ENCODE results near the gene TPBGL. TPM values are rescaled to one million over a fixed set of nuclear protein-coding genes. Genes with fewer than 3 reads are reported as not detected.

TPBGL gene
- total RNA-seq, 1 donor from 2014 or later: 0.51 TPM

DNA sequence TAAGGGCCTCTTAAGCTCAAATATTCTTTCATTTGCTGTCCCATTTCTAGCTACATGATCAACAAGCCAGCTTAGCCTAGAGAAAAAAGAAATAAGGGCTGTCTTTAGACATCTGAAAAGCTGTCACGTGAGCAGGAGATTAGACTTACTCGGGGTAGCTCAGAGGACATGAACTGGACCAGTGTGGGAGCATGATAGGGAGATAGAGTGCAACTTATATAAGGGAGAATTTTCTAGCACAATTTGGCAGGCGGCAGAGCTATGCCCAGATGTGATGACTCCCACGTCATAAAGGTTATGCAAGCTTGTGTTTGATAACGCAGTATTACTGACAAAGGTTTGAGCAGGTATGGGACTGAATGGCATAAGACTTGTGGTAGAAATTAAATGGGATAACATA lies 28.2 kb upstream of the TPBGL start:
- no peak for DNase-seq

DNA sequence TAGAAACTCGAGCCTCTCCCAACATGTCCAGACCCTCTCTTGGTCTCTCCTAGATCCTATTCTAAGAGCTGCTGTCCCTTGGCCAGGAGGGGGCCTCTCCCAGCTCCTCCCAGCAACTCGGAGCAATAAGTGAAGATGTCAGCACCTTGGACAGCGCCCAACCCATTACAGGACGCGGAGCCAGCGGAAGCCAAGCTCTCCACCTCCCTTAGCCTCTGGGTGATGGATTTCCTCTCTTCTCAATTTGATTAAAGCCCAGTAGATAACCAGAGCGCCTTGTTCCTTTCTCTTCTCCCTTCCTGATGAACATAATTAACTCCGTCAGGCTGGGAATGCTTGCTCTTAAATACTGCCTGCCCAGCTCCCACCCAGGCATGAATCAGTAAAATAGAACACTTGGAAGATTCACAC lies 26.2 kb upstream of the TPBGL start:
- peak; percentile 94 for DNase-seq

DNA sequence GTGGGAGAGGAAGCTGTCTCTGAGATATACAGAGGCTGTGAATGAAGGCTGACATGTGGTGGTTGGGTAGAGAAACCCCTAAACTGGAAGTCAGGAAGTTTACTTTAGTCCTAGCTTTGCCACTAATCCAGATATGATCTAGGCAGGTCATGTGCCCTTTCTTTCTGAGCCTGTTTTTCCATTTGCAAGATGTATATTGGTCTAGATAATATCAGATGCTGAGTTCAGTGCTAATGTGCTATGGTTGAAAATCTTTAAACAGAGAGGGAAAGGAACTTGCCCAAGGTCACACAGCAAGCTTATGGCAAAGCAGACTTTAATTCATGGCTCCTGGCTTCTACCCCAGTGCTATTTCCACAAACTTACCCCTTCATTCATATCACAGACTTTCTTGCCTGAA lies 25.7 kb upstream of the TPBGL start:
- no peak for DNase-seq

DNA sequence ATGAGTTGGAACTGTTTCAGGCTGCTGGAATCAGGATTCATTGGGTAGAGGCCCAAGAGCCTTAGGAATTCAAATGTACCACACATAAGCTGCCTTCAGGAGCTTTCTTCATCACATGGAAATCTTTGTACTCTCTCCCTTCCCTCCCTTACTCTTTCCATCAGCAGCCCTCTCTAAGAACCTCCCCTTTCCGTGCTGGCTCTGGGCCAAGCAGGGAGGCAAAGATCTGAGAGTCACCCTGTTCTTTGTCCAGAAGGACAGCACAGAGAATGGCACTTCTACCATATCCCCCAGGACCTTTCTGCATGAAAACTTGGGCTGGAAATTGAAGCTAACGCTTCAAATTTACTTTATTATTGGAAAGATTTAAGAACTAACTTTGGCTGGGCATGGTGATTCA lies 20.7 kb upstream of the TPBGL start:
- DNase-seq: no peak

DNA sequence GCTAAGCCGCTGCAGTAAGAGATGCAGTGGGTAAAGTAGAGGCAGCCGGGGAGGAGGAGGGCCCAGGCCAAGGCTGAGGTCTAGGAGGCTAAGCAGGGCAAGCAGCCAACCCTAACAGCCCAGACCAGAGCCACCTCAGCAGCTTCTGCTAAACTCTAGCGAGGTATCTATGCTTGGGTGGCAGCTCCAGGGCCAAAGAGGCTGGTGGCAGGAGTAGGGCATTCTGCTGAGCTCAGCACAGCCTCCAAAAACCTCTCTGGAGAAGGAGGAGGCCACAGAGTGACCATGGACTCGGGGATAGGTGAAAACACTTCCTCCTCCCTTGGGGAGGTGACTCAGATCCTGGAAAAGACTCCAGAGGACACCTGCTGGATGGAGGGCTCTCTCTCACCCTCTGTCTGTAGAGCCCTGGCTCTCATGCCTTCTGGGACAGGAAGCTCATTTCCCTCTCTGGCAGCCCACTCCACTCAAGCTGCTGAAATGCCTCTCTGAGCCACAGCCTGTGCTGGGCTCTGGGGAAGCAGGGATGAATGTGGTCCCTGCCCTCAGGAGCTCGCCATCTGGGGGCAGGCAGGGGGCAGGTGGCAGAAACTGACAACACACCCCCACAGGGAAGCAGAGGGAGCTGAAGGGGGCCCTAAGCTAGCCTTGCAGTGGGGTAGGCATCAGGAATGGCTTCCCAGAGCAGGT lies 16.5 kb upstream of the TPBGL start:
- no peak for DNase-seq

DNA sequence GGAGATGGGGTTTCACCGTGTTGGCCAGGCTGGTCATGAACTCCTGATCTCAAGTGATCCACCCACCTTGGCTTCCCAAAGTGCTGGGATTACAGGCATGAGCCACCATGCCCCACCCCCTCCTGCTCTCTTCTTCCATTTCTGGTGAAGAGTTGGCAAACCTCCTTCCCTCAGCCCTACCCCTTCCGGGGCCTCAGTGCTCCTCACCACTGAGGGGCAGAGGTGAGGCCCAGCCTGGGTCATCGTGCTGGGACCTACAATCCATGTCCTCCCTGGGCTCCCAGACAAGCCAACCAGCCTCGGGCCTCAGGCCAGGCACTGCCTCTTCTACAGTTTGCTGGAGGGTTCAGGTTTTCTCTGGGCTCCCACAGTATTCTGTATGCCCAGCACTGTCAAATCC lies 14.8 kb upstream of the TPBGL start:
- DNase-seq: no peak

DNA sequence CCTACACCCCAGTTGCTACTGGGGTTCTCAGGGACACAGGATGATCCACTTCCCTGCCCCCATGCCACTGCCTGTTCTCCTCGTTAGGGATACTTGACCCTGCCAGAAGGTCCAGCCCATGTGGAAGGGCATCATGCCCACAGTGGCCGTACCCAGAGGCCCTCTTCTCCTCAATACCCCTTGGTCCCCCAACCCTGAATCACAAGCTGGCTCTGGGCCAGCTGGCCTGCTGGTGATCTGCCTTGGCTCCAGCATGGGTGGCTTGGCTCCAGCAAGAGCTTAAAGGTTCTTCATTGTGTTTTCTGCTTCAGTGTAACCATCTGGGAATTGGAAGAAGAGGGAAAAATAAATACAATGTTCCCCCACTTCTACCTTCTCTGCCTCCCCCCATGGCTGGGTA lies 11.1 kb upstream of the TPBGL start:
- no peak for DNase-seq

DNA sequence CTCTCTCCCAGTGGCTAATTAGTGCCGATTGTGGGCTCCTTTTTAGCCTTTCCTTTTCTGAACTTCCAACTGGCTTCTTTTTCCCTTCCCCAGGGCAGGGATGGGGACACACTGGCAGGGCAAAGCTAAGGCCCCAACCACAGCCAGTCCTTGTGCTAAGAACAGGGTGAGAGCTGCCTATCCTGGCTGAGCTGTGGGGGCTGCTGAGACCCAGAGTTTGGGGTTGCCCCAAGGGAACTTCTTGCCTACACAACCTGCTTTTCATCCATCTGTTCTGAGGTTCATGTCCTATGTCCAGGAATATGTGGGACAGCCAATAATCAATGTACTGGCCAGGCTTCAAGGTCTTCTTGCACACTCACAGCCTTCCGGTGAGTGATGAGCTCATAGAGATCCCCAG lies 10.0 kb upstream of the TPBGL start:
- no peak for DNase-seq

DNA sequence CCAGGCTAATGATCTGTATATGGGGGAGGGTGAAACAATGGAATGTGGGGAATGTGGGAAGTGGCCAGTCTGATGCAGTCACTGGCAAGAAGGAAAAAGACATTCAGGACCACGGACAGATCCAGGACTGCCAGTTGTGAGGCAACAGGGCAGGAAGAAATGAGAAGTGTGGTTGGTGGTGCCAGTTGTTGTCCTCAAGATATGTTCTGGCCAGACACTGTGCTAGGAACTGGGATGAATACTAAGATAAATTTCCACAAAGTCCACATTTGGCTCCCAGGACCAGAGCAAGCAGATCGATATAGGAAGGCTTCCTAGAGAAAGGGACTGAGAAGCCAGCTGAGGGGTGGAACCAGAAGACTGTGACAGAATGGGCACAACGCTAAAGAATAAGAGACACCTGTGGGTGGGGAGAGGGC lies 6.8 kb upstream of the TPBGL start:
- DNase-seq: peak; percentile 76

DNA sequence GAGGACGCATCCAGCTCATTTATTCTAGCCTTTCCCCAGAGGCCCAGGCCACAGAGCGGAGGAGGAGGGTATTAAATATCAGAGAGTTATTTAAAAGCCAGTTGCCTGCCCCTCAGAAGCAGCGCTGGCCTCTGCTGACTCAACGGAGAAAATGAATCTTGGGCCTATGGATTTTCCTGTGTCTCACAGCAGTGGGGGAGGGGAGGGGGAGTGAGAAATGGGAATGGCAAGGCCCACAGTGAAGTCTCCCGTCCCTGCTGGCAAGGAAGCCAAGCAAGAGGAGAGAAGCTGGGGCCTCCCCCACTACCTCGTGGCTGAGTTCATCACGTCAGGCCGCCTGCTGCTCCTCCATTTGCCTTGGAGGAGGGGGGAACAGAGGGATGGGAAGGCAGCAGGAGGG lies 4.5 kb upstream of the TPBGL start:
- no peak for DNase-seq

DNA sequence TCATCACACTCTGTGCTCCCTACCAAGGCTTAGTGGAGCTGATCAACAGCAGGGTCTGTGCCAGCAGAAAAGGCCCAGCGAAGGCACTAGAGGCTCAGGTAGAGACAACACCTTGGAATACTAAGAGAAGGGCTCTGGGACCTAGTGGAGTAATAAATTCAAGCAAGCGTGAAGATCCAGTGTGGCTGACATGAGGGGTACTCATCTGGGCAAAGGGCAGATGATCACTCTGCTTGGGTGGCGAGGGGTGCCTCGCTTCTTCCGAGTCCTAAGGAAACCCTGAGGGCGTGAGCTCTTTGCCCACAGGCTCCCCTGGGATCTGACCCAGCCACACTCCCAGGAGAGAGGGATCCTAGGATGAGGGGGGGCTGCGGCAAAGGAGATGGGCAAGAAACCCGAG lies 3.5 kb upstream of the TPBGL start:
- DNase-seq: no peak

DNA sequence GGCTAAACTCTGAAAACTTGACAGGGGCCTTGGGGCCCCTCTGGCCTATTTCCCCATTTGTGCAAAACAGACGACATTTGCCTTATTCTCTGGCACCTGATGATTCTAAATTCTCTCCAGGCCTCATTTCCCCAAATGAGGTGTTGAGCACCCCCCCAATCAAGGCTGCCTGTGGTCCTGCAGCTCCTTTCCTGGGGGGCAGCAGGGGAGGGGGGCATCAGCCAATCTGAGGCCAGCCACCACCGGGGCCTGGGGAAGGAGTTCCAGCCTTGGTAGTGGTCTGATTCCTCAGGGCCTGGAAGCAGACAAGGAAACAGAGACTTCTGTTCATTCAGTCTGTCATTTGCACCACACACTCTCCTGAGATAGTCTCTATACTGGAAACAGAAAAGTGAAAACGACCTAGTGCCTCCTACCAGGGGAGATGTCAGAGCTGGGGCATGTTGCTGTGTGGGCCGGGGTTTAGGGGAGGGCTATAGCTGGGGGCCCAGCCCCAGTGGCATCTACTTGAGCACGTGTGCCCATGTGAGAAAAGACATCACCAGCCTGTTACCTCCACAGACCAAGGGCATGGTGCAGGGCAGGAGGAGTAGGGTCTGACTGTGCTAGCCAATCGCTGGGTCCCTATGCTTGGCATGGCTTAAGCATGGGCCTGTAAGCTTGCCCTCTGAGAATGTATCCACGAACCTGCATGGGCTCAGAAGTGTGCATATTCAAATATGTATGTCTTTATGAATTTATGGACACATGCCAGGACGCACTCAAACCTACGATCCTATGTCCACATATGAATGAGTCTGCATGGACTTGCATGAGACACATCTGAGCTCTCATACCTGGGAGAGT lies 1.8 kb upstream of the TPBGL start:
- DNase-seq: no peak

DNA sequence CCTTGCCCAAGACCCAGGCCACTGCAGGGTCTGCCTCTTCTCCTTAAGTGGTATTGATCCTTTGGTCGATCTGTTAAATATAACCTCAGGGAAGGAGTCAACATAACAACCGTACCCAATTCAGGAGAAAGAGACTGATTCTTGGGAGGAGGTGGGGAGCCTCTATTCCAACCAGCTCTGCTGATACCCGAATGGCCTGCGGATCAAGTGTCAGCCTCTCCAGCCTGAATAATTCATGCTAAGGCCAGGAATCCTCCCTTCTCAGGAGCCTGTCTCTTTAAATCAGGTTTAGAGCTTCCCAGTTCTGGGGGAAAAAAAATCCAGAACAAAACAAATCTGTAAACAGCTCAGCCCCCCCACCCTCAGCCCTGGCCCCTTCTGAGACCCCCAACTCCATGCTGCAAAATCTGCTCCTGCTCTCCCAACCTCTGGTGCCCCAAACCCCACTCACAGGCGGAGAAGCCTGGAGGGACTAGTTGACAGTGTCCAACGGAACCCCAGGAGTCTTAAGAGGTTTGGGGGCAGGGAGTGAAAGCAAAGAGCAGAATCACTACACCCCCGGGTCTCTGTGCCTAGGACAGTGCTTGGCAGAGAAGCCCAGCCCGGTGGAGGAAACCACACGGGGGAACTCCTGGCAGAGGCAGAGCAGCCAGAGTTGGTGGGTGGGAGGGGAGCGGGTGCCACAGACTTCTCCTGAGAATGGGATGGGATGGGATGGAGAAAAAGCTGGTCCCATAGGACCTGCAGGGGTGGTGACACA lies 863 bp upstream of the TPBGL start:
- DNase-seq: no peak

DNA sequence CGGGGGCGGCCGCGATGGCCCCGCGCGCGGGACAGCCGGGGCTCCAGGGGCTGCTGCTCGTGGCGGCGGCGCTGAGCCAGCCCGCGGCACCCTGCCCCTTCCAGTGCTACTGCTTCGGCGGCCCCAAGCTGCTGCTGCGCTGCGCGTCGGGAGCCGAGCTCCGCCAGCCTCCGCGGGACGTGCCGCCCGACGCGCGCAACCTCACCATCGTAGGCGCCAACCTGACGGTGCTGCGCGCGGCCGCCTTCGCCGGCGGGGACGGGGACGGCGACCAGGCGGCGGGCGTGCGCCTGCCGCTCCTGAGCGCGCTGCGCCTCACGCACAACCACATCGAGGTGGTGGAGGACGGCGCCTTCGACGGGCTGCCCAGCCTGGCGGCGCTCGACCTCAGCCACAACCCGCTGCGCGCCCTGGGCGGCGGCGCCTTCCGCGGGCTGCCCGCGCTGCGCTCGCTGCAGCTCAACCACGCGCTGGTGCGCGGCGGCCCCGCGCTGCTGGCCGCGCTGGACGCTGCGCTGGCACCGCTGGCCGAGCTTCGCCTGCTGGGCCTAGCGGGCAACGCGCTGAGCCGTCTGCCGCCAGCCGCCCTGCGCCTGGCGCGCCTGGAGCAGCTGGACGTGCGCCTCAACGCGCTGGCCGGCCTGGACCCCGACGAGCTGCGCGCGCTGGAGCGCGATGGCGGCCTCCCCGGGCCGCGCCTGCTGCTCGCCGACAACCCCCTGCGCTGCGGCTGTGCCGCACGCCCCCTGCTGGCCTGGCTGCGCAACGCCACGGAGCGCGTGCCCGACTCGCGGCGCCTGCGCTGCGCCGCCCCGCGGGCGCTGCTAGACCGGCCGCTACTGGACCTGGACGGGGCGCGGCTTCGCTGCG lies 697 bp downstream of the TPBGL start:
- peak; percentile 90 for DNase-seq

DNA sequence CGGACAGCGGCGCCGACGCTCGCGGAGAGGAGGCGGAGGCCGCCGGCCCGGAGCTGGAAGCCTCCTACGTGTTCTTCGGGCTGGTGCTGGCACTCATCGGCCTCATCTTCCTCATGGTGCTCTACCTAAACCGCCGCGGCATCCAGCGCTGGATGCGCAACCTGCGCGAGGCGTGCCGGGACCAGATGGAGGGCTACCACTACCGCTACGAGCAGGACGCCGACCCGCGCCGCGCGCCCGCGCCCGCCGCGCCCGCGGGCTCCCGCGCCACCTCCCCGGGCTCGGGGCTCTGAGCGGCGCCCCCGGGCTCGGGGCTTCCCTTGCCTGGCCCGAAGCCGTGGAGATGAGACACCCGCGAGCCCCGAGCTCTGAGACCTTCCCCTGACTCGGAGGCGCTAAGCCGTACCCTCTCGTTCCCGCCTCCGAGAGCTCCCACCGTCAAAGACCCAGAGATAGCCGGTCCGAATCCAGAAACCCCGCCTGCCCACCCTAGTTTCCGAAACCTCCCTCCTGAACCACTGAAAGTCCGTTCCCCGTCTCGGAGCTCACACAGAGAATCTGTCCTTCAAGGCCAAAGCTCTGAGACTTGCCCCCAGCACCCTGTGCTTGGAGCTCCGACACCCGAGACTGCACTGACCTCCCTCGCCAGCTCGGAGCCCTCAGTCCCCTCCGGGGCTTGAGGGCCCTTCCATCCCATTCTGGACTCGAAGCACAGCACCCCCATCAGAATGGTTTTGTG lies 1.5 kb downstream of the TPBGL start:
- no peak for DNase-seq

DNA sequence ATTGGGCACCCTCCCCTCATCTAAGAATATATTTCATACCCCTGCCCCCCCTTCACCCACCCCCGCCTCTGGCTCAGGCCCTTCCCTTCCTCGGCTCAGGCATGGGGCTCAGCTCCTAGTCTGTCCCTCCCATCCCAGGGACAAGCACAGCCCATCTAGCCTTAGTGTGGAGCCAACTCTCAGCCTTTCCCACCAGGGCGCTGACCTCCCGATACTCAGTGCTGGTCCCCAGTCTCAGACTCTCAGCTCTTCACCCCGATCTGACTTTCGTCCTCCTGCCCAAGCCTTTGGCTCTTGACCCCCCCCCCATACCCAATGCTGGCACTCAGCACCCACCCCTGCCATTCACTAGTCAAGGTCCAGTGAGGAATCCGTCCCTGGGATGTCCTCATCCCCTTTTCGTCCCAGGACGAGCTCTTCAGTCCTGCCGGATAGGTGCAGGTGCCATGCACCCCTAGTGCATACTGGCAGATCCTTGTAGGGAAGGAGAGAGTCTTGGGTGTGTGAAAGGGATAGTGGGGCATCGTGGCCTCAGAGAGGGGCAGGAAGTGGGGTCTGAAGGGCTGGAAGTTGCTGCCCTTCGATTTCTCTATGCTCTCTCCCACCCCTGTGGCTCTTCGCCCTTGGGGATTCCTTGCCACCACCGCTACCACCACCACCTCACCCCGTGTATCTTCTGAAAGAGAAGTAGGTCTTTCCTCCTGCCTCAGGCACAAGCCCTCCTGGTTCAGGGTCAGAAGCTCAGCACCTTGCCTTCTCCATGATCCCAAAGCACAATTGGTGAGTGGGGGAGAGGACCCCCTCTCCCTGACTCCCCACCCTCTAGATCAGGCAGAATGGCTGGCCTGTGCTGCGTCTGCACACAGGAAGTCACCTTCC lies 2.4 kb downstream of the TPBGL start:
- DNase-seq: no peak

DNA sequence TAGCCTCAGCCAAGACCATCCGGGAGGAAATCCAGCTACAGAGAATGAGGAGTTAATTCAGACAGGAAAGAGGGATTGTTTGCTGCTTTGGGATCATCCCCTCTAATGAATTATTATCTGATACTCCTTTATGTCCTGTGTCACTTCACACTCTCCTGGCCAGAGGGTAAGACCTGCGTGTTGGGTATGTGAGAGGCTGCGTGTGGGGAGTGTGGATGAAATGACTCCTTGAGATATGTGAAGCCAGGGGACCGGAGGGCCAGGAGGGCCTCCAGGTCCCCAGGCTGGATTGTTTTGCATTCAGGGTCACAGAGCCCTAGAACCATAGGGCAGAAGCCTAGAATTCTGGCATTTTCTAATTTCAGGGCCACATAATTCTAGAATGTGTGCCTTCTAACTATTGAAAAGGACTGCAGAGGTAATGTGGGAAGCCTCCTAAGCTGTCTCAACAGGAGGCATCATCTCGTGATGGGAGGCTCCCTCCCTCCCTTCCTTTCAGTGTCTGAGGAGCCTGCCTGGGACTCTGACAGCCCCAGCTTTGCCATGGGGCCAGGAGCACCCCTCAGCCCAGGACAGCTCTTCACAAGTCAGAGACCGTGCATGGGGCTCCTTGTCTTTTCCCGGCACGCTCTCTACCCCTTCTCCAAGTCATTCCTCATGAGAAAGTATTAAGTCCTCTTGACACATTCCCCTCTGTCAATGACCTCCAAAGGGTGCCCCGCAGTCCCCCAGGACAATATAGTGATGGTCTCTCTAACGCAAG lies 3.7 kb downstream of the TPBGL start:
- no peak for DNase-seq

DNA sequence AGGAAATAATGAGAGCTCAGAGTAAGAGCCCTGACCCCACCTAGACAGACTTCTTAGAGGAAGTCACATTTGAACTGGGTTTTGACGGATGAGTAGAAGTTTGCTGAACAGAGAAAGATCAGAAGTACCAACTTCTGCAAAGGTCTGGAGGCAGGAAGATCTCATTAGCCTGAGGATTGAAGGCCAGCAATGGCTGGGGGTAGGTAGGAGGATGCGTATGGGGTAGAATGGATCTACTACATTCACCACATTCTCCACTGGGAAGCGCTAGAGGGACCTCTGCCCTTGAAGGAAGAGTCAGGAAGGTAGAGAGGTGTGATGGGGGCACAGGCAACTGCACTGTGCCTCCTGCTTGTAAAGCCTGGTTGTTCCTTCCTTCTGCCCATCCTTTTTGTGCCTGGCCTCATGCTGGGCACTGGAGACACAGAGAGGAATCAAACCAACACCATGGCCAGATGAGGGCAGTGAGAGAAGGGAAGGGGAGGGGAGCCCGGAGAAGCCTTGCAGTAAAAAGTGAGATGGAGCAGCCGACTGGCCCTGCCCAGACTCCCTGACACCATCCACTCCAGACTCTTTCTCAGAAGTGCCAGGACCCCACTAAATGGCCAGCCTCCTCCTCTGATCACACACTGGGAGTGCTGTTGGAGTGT lies 4.9 kb downstream of the TPBGL start:
- no peak for DNase-seq

Measured in tongue (tissue), 2 donors.